B cell (primary cell): ENCODE data around the gene LRRN2. TPM values are rescaled to one million over a fixed set of nuclear protein-coding genes. Genes with fewer than 3 reads are reported as not detected.

Experiments used
- ATAC-seq: fragments of 200-7000 bp; cut with Tn5 transposase; one replicate; pipeline ENCODE4 v1.10.0; 2021; ENCODE audit warnings: low read depth, mild to moderate bottlenecking, moderate number of reproducible peaks, moderate library complexity
- CTCF ChIA-PET: fragments of 350-600 bp; sonication (Branson Sonifier 250); formaldehyde crosslinking; loops from one replicate; lab custom pipeline; 2021; ENCODE audit warnings: antibody characterized with exemption, inconsistent platforms; lab: Charles Lee
- POLR2A ChIA-PET: fragments of 350-600 bp; sonication (Branson Sonifier 250); formaldehyde crosslinking; loops from one replicate; lab custom pipeline; 2021; ENCODE audit warnings: antibody characterized with exemption; lab: Charles Lee
- DNase-seq: peaks from one replicate; pipeline ENCODE4 v3.0.0; 2013
- H2AFZ ChIP-seq: 2 replicates; pipeline ENCODE4 v1.6.1; 2012; ENCODE audit warnings: mild to moderate bottlenecking, low read depth, low read length; ENCODE audit not compliant: insufficient read depth, poor library complexity, severe bottlenecking
- H3K27ac ChIP-seq, 2 donors: 1 replicate in 1 of 2; 2 replicates in 1 of 2; pipeline ENCODE4 v1.5.1; 2012 to 2013; ENCODE audit warnings: low read length in 2 of 2, mild to moderate bottlenecking in 2 of 2, moderate library complexity in 1 of 2
- H3K27me3 ChIP-seq, 4 experiments: fragments of 200-600 bp in 1 of 4; sonication (generic) in 1 of 4; replicated peaks in 1 of 4; 1 replicate in 2 of 4; 2 replicates in 2 of 4; pipeline versions ENCODE4 v1.6.1 to v1.7.0; 2013 to 2016; ENCODE audit warnings: low read length in 3 of 4, mild to moderate bottlenecking in 2 of 4, mixed read lengths in 1 of 4, moderate library complexity in 1 of 4; ENCODE audit not compliant: insufficient read depth in 4 of 4, control insufficient read depth in 3 of 4; ENCODE audit errors: control extremely low read depth in 1 of 4
- H3K36me3 ChIP-seq, 2 experiments: replicated peaks in 1 of 2; 1 replicate in 1 of 2; 2 replicates in 1 of 2; pipeline versions ENCODE4 v1.6.1 to v1.7.1; 2013; ENCODE audit warnings: low read length in 1 of 2; ENCODE audit not compliant: insufficient read depth in 2 of 2, control insufficient read depth in 1 of 2; ENCODE audit errors: control extremely low read depth in 1 of 2, extremely low read depth in 1 of 2
- H3K4me1 ChIP-seq, 2 donors: fragments of 200-600 bp in 1 of 2; sonication (generic) in 1 of 2; 1 replicate in 1 of 2; 2 replicates in 1 of 2; pipeline versions ENCODE4 v1.5.1 to v1.6.1; 2013 to 2017; ENCODE audit warnings: low read length in 2 of 2; ENCODE audit not compliant: control insufficient read depth in 2 of 2, insufficient read depth in 2 of 2
- H3K4me2 ChIP-seq: replicated peaks from 2 replicates; pipeline ENCODE3; 2012; ENCODE audit warnings: mild to moderate bottlenecking, low read depth, low read length; ENCODE audit not compliant: poor library complexity, severe bottlenecking
- H3K4me3 ChIP-seq, 5 experiments: fragments of 200-600 bp in 1 of 5; sonication (generic) in 1 of 5; 1 replicate in 3 of 5; 2 replicates in 2 of 5; pipeline versions ENCODE4 v1.5.1 to v1.7.0; 2011 to 2016; ENCODE audit warnings: low read length in 4 of 5, mild to moderate bottlenecking in 4 of 5, low read depth in 2 of 5, control low read depth in 1 of 5, moderate library complexity in 1 of 5; ENCODE audit not compliant: insufficient read depth in 1 of 5; ENCODE audit errors: control extremely low read depth in 1 of 5, extremely low read depth in 1 of 5
- H3K79me2 ChIP-seq: fragments of 200-600 bp; sonication (generic); one replicate; pipeline ENCODE4 v1.6.0; 2016; ENCODE audit warnings: low read length; ENCODE audit not compliant: control insufficient read depth, insufficient read depth
- H3K9ac ChIP-seq: fragments of 200-600 bp; sonication (generic); 2 replicates; pipeline ENCODE4 v1.6.1; 2017; ENCODE audit warnings: mild to moderate bottlenecking, low read length, moderate library complexity
- H3K9me3 ChIP-seq, 3 donors: one replicate each; pipeline versions ENCODE4 v1.6.1 to v1.7.1; 2013; ENCODE audit warnings: low read length in 2 of 3; ENCODE audit not compliant: control insufficient read depth in 2 of 3, insufficient read depth in 1 of 3; ENCODE audit errors: control extremely low read depth in 1 of 3
- H4K20me1 ChIP-seq: 2 replicates; pipeline ENCODE4 v1.6.0; 2012; ENCODE audit warnings: mild to moderate bottlenecking, low read length; ENCODE audit not compliant: insufficient read depth, control insufficient read depth, poor library complexity, severe bottlenecking
- H3K27ac Mint-ChIP-seq: one replicate; pipeline ENCODE4 v1.8.0; 2021; ENCODE audit warnings: mixed read lengths
- H3K27me3 Mint-ChIP-seq: one replicate; pipeline ENCODE4 v1.8.0; 2021; ENCODE audit warnings: mixed read lengths
- H3K4me1 Mint-ChIP-seq: one replicate; pipeline ENCODE4 v1.8.0; 2021; ENCODE audit warnings: mixed read lengths
- H3K4me3 Mint-ChIP-seq: one replicate; pipeline ENCODE4 v1.8.0; 2021; ENCODE audit warnings: mixed read lengths
- H3K9me3 Mint-ChIP-seq: one replicate; pipeline ENCODE4 v1.8.0; 2022; ENCODE audit warnings: mixed read lengths; ENCODE audit not compliant: insufficient read depth
- EZH2 ChIP-seq: IDR thresholded peaks from 2 replicates; pipeline ENCODE4 v1.6.1; 2012; ENCODE audit warnings: borderline replicate concordance, low read depth, mild to moderate bottlenecking, moderate library complexity, low read length; ENCODE audit not compliant: insufficient read depth, poor library complexity, severe bottlenecking
- WGBS: methylation state at CpG from one replicate; pipeline ENCODE4 v1.1.5; 2013; ENCODE audit warnings: missing lambda C conversion rate; ENCODE audit not compliant: insufficient coverage; 5-methylcytosine and 5-hydroxymethylcytosine counted together
- intact Hi-C: fragments of 100-400 bp; cut with micrococcal nuclease; formaldehyde crosslinking; loops from one replicate; pipeline ENCODE4 v1.10.0; 2022
- polyA plus RNA-seq: library from polyadenylated mRNA; depleted of rRNA; stranded (reverse); fragments of >200 nt; gene quantifications from 2 replicates; pipeline ENCODE4 v1.2.3, GENCODE V29; 2012
- total RNA-seq, 2 donors: library from RNA; stranded (reverse); fragments of 120-200 nt in 1 of 2; gene quantifications; 1 replicate in 1 of 2; 2 replicates in 1 of 2; pipeline versions ENCODE4 v1.2.3 to v1.2.4, GENCODE V29; 2013 to 2022
- TF ChIP-seq, protein P1 (sequence below): fragments of 200-600 bp; IDR thresholded peaks from one replicate; pipeline ENCODE4 v1.8.0; 2022; ENCODE audit warnings: antibody characterized with exemption, mild to moderate bottlenecking

Gene LRRN2
- total and polyA plus RNA-seq, 2 donors (not counting 1 experiment from before 2014, with no cell fraction given) = not detected

DNA sequence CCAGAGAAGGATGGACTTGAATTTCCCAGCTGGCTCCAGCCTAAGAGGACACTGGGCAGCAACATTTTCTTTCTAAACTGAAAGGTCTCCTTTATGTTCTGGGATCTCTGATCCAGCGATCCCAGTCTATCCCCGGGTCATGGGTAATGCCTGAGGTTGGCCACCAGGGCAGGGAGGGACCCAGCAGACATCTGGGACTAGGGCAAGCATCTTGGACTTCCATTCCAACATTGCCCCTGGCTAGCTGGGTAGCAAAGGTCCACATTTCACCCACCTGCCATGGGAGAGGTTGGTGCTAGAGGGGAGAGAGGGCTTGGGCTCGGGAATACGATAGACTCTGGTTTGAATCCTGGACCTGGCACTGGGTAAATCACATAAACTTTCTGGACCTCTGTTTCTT is 84.6 kb downstream of the LRRN2 start:
- no peaks in the 10 kb centered on the region for H3K9me3 Mint-ChIP-seq
- intact Hi-C loops = no loop called here

DNA sequence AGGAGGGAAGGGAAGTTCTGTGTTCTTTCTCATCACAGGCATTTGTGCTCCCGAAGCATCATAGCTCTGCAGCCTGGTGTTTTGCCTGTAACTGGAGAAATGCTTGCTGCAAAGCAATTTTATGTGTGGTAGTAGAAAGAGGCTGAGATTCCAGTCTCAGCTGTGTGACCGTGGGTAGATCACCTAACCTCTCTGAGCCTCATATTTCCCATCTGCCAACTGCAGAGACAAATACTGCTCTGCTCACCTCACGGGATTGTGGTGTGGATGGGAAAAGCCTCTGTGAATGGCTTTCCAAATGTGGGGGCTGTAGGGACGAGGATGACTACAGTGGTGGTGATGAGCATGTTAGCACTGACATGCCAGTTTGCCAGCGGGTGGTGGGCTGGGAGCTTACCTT is 85.3 kb downstream of the LRRN2 start:
- TF ChIP-seq EZH2 = no peak
- Histone ChIP-seq H3K4me3 (no peak overlapping the region), H3K79me2 (no peaks in the 10 kb centered on the region), H3K4me2 (no peak overlapping the region), H4K20me1 (no peaks in the 10 kb centered on the region), H3K27ac (no peak overlapping the region), H3K9me3 (no peaks in the 10 kb centered on the region), H3K4me1 (peaks cover 0 to 5% of the 10 kb centered on the region in 2 donors), H3K9ac (no peak overlapping the region), H3K27me3 (no peaks in the 10 kb centered on the region), H3K36me3 (peaks cover 0 to 11% of the 10 kb centered on the region in 2 experiments), H2AFZ (no peak overlapping the region)
- no peaks in the 10 kb centered on the region for H3K9me3 Mint-ChIP-seq
- H3K4me1 Mint-ChIP-seq = peaks cover 12% of the 10 kb centered on the region
- ATAC-seq = no peak
- ChIA-PET POLR2A (no interaction called here), CTCF (interaction anchor here (1.5 kb wide), 1 partner anchor 12 kb away, joined by 3 read pairs; no protein-coding TSS in a partner anchor)
- H3K4me3 Mint-ChIP-seq = no peak overlapping the region
- H3K27me3 Mint-ChIP-seq = no peaks in the 10 kb centered on the region
- no peak for DNase-seq
- intact Hi-C loops = no loop called here
- no peak overlapping the region for H3K27ac Mint-ChIP-seq
- WGBS = 91% methylated on average over 4 of the region's 5 CpGs

More for the DNA sequence above, 84.6 kb downstream of the LRRN2 start:
- no peak overlapping the region for H3K27ac ChIP-seq
- Mint-ChIP-seq H3K27me3 (no peaks in the 10 kb centered on the region), H3K4me3 (no peak overlapping the region), H3K4me1 (peaks cover 12% of the 10 kb centered on the region), H3K27ac (no peak overlapping the region)
- DNase-seq (no peak), ATAC-seq (no peak)
- no peak overlapping the region for H3K9ac ChIP-seq
- H3K79me2 ChIP-seq = no peaks in the 10 kb centered on the region
- 93% methylated on average over 4 of the region's 4 CpGs for WGBS
- H3K9me3 ChIP-seq = peaks cover 0 to 3% (median 0%) of the 10 kb centered on the region in 3 donors
- H3K36me3 ChIP-seq = peaks cover 0 to 11% of the 10 kb centered on the region in 2 experiments
- H2AFZ ChIP-seq = no peak overlapping the region
- ChIA-PET CTCF (no interaction called here), POLR2A (no interaction called here)
- H3K4me2 ChIP-seq = no peak overlapping the region
- no peak for TF ChIP-seq EZH2
- TF ChIP-seq, protein P1, sequence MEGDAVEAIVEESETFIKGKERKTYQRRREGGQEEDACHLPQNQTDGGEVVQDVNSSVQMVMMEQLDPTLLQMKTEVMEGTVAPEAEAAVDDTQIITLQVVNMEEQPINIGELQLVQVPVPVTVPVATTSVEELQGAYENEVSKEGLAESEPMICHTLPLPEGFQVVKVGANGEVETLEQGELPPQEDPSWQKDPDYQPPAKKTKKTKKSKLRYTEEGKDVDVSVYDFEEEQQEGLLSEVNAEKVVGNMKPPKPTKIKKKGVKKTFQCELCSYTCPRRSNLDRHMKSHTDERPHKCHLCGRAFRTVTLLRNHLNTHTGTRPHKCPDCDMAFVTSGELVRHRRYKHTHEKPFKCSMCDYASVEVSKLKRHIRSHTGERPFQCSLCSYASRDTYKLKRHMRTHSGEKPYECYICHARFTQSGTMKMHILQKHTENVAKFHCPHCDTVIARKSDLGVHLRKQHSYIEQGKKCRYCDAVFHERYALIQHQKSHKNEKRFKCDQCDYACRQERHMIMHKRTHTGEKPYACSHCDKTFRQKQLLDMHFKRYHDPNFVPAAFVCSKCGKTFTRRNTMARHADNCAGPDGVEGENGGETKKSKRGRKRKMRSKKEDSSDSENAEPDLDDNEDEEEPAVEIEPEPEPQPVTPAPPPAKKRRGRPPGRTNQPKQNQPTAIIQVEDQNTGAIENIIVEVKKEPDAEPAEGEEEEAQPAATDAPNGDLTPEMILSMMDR = no peak
- no peaks in the 10 kb centered on the region for H4K20me1 ChIP-seq
- peaks cover 0 to 5% of the 10 kb centered on the region in 2 donors for H3K4me1 ChIP-seq
- no peaks in the 10 kb centered on the region for H3K27me3 ChIP-seq
- no peak overlapping the region for H3K4me3 ChIP-seq
